CD4-positive, alpha-beta T cell treated with Interleukin-1 beta for 1 hour (primary cell): ENCODE results near the gene GSTT2.
"Not testable (repeated sequence)": the region's sequence is repeated elsewhere in the genome, so short reads cannot be mapped to it uniquely, and the experiment has no call there.

ENCODE experiments used
- DNase-seq, 2 donors: peaks; one replicate each; pipeline ENCODE4 v3.0.0-alpha.2; 2020 to 2022

The GSTT2 gene

GRCh38 chr22:23974836-23975352 is 5.0 kb upstream of the GSTT2 start:
- not testable (repeated sequence) for DNase-seq

- DNase-seq: not testable (repeated sequence)
These were observed 2.6 kb upstream of the GSTT2 start for GRCh38 chr22:23977304-23977703.

GRCh38 chr22:23980567-23980966 is 633 bp downstream of the GSTT2 start:
- DNase-seq: not testable (repeated sequence)

- DNase-seq: peak in 1 of 2 donors; percentile 36
These were observed 4.5 kb downstream of the GSTT2 start for GRCh38 chr22:23984430-23984829.

GRCh38 chr22:23986089-23986488 is 6.2 kb downstream of the GSTT2 start:
- not testable (repeated sequence) for DNase-seq

- DNase-seq: not testable (repeated sequence)
These were observed 6.7 kb downstream of the GSTT2 start for GRCh38 chr22:23986538-23987178.

- not testable (repeated sequence) for DNase-seq
These were observed 9.8 kb downstream of the GSTT2 start for GRCh38 chr22:23989583-23990244.

- not testable (repeated sequence) for DNase-seq
These were observed 13.1 kb downstream of the GSTT2 start for GRCh38 chr22:23993080-23993479.

- not testable (repeated sequence) for DNase-seq
These were observed 13.7 kb downstream of the GSTT2 start for GRCh38 chr22:23993581-23994177.

GRCh38 chr22:23997092-23997491 is 17.2 kb downstream of the GSTT2 start:
- no peak for DNase-seq

GRCh38 chr22:23999779-24000178 is 19.8 kb downstream of the GSTT2 start:
- not testable (repeated sequence) for DNase-seq

GRCh38 chr22:24001314-24001713 is 21.4 kb downstream of the GSTT2 start:
- DNase-seq: no peak

- DNase-seq: no peak
These were observed 22.3 kb downstream of the GSTT2 start for GRCh38 chr22:24002272-24002671.

GRCh38 chr22:24002851-24003250 is 22.9 kb downstream of the GSTT2 start:
- DNase-seq: no peak

- no peak for DNase-seq
These were observed 24.0 kb downstream of the GSTT2 start for GRCh38 chr22:24003887-24004286.

GRCh38 chr22:24005201-24005600 is 25.3 kb downstream of the GSTT2 start, which contains the start of gene GSTT4:
Gene GSTT4, minus strand, starts transcription at chr22:24005453. Its CDS starts 97 bp downstream, at chr22:24005356.
- no peak for DNase-seq

- DNase-seq: no peak
These were observed 26.4 kb downstream of the GSTT2 start for GRCh38 chr22:24006207-24006913.

GRCh38 chr22:24006914-24007214 is 26.9 kb downstream of the GSTT2 start:
- no peak for DNase-seq

GRCh38 chr22:24007253-24008021 is 27.5 kb downstream of the GSTT2 start:
- no peak for DNase-seq

- no peak for DNase-seq
These were observed 28.0 kb downstream of the GSTT2 start for GRCh38 chr22:24008022-24008283.

GRCh38 chr22:24008381-24009226 is 28.7 kb downstream of the GSTT2 start:
- no peak for DNase-seq
